Measurements from ENCODE around the gene MAGI1. TPM values are rescaled to one million over a fixed set of nuclear protein-coding genes. Genes with fewer than 3 reads are reported as not detected.

The MAGI1 gene
- total and polyA plus RNA-seq, 4 donors: 5.0 to 69.2 (median 28.5) TPM

GRCh38 chr3:65846936-65847335 lies 191.8 kb downstream of the MAGI1 start:
- no peak for DNase-seq
- 12 to 37% methylated on average over 1 of the region's 1 CpG for WGBS, 2 donors
- ATAC-seq (ENCODE audit: low FRiP score): no peak
- Histone ChIP-seq H3K27ac (ENCODE audit: low read depth in 1 of 2, low read length in 2 of 2) (no peak overlapping the region), H3K27me3 (ENCODE audit: control insufficient read depth in 1 of 2, insufficient read depth in 2 of 2, low read length in 1 of 2) (peaks cover 0 to 2% of the 10 kb centered on the region in 2 donors), H3K4me3 (ENCODE audit: low read length in 2 of 2) (no peak overlapping the region), H3K9me3 (ENCODE audit: control insufficient read depth, low read length) (no peaks in the 10 kb centered on the region), H3K4me1 (ENCODE audit: control insufficient read depth in 1 of 2, insufficient read depth in 2 of 2, low read length in 2 of 2) (no peaks in the 10 kb centered on the region), H3K36me3 (ENCODE audit: control insufficient read depth in 1 of 2, insufficient read depth in 2 of 2, low read length in 1 of 2) (no peaks in the 10 kb centered on the region)
- intact Hi-C loops (cut with DNase I): no loop called here

- Histone ChIP-seq H3K36me3 (ENCODE audit: control insufficient read depth in 1 of 2, insufficient read depth in 2 of 2, low read length in 1 of 2) (no peaks in the 10 kb centered on the region), H3K4me1 (ENCODE audit: control insufficient read depth in 1 of 2, insufficient read depth in 2 of 2, low read length in 2 of 2) (no peaks in the 10 kb centered on the region), H3K27me3 (ENCODE audit: control insufficient read depth in 1 of 2, insufficient read depth in 2 of 2, low read length in 1 of 2) (peaks cover 0 to 2% of the 10 kb centered on the region in 2 donors), H3K4me3 (ENCODE audit: low read length in 2 of 2) (no peak overlapping the region), H3K9me3 (ENCODE audit: control insufficient read depth, low read length) (no peaks in the 10 kb centered on the region), H3K27ac (ENCODE audit: low read depth in 1 of 2, low read length in 2 of 2) (no peak overlapping the region)
- DNase-seq: no peak
- intact Hi-C loops (cut with DNase I): no loop called here
- 5 to 8% methylated on average over 2 of the region's 2 CpGs for WGBS, 2 donors
- no peak for ATAC-seq (ENCODE audit: low FRiP score)
Observed at GRCh38 chr3:65844370-65844769, 194.3 kb downstream of the MAGI1 start.

- no peak overlapping the region for H3K27ac ChIP-seq (ENCODE audit: low read depth in 1 of 2, low read length in 2 of 2)
- H3K27me3 ChIP-seq (ENCODE audit: control insufficient read depth in 1 of 2, insufficient read depth in 2 of 2, low read length in 1 of 2): peaks cover 0 to 2% of the 10 kb centered on the region in 2 donors
- H3K4me1 ChIP-seq (ENCODE audit: control insufficient read depth in 1 of 2, insufficient read depth in 2 of 2, low read length in 2 of 2): no peaks in the 10 kb centered on the region
- no peaks in the 10 kb centered on the region for H3K9me3 ChIP-seq (ENCODE audit: control insufficient read depth, low read length)
- ATAC-seq (ENCODE audit: low FRiP score) (no peak), DNase-seq (no peak)
- no peaks in the 10 kb centered on the region for H3K36me3 ChIP-seq (ENCODE audit: control insufficient read depth in 1 of 2, insufficient read depth in 2 of 2, low read length in 1 of 2)
- no peak overlapping the region for H3K4me3 ChIP-seq (ENCODE audit: low read length in 2 of 2)
- intact Hi-C loops (cut with DNase I): no loop called here
- 94 to 97% methylated on average over 1 of the region's 1 CpG for WGBS, 2 donors
Observed at GRCh38 chr3:65843732-65844131, 195.0 kb downstream of the MAGI1 start.

GRCh38 chr3:65837604-65838003 lies 201.1 kb downstream of the MAGI1 start:
- Histone ChIP-seq H3K9me3 (ENCODE audit: control insufficient read depth, low read length) (no peaks in the 10 kb centered on the region), H3K27me3 (ENCODE audit: control insufficient read depth in 1 of 2, insufficient read depth in 2 of 2, low read length in 1 of 2) (no peaks in the 10 kb centered on the region), H3K36me3 (ENCODE audit: control insufficient read depth in 1 of 2, insufficient read depth in 2 of 2, low read length in 1 of 2) (no peaks in the 10 kb centered on the region), H3K27ac (ENCODE audit: low read depth in 1 of 2, low read length in 2 of 2) (no peak overlapping the region), H3K4me1 (ENCODE audit: control insufficient read depth in 1 of 2, insufficient read depth in 2 of 2, low read length in 2 of 2) (no peaks in the 10 kb centered on the region), H3K4me3 (ENCODE audit: low read length in 2 of 2) (no peak overlapping the region)
- ATAC-seq (ENCODE audit: low FRiP score) (no peak), DNase-seq (no peak)
- WGBS, 2 donors: 72 to 84% methylated on average over 4 of the region's 4 CpGs
- intact Hi-C loops (cut with DNase I): no loop called here

- ATAC-seq (ENCODE audit: low FRiP score): no peak
- Histone ChIP-seq H3K9me3 (ENCODE audit: control insufficient read depth, low read length) (no peaks in the 10 kb centered on the region), H3K4me1 (ENCODE audit: control insufficient read depth in 1 of 2, insufficient read depth in 2 of 2, low read length in 2 of 2) (peaks cover 3 to 5% of the 10 kb centered on the region in 2 donors), H3K36me3 (ENCODE audit: control insufficient read depth in 1 of 2, insufficient read depth in 2 of 2, low read length in 1 of 2) (no peaks in the 10 kb centered on the region), H3K4me3 (ENCODE audit: low read length in 2 of 2) (no peak overlapping the region), H3K27me3 (ENCODE audit: control insufficient read depth in 1 of 2, insufficient read depth in 2 of 2, low read length in 1 of 2) (no peaks in the 10 kb centered on the region), H3K27ac (ENCODE audit: low read depth in 1 of 2, low read length in 2 of 2) (no peak overlapping the region)
- WGBS, 2 donors: 93% methylated on average over 1 of the region's 1 CpG
- intact Hi-C loops (cut with DNase I): no loop called here
- DNase-seq: no peak
Observed at GRCh38 chr3:65836047-65836446, 202.7 kb downstream of the MAGI1 start.

GRCh38 chr3:65833761-65834505 lies 204.8 kb downstream of the MAGI1 start:
- no peak overlapping the region for H3K4me3 ChIP-seq (ENCODE audit: low read length in 2 of 2)
- ATAC-seq (ENCODE audit: low FRiP score): no peak
- no peaks in the 10 kb centered on the region for H3K9me3 ChIP-seq (ENCODE audit: control insufficient read depth, low read length)
- H3K4me1 ChIP-seq (ENCODE audit: control insufficient read depth in 1 of 2, insufficient read depth in 2 of 2, low read length in 2 of 2): peaks cover 3 to 5% of the 10 kb centered on the region in 2 donors
- H3K27ac ChIP-seq (ENCODE audit: low read depth in 1 of 2, low read length in 2 of 2): no peak overlapping the region
- intact Hi-C loops (cut with DNase I): loop anchor here (5.0 kb wide), 2 partner anchors 47 to 48 kb away; no protein-coding TSS in a partner anchor
- no peaks in the 10 kb centered on the region for H3K27me3 ChIP-seq (ENCODE audit: control insufficient read depth in 1 of 2, insufficient read depth in 2 of 2, low read length in 1 of 2)
- WGBS, 2 donors: 76 to 82% methylated on average over 2 of the region's 2 CpGs
- H3K36me3 ChIP-seq (ENCODE audit: control insufficient read depth in 1 of 2, insufficient read depth in 2 of 2, low read length in 1 of 2): no peaks in the 10 kb centered on the region
- no peak for DNase-seq

- no peak for ATAC-seq (ENCODE audit: low FRiP score)
- intact Hi-C loops (cut with DNase I): loop anchor here (5.0 kb wide), 2 partner anchors 45 to 50 kb away; no protein-coding TSS in a partner anchor
- 19 to 31% methylated on average over 3 of the region's 3 CpGs for WGBS, 2 donors
- Histone ChIP-seq H3K4me1 (ENCODE audit: control insufficient read depth in 1 of 2, insufficient read depth in 2 of 2, low read length in 2 of 2) (peaks cover 3 to 5% of the 10 kb centered on the region in 2 donors), H3K36me3 (ENCODE audit: control insufficient read depth in 1 of 2, insufficient read depth in 2 of 2, low read length in 1 of 2) (no peaks in the 10 kb centered on the region), H3K4me3 (ENCODE audit: low read length in 2 of 2) (no peak overlapping the region), H3K9me3 (ENCODE audit: control insufficient read depth, low read length) (no peaks in the 10 kb centered on the region), H3K27me3 (ENCODE audit: control insufficient read depth in 1 of 2, insufficient read depth in 2 of 2, low read length in 1 of 2) (no peaks in the 10 kb centered on the region), H3K27ac (ENCODE audit: low read depth in 1 of 2, low read length in 2 of 2) (peak overlapping the region in 1 of 2 donors; percentile 44)
- no peak for DNase-seq
Observed at GRCh38 chr3:65831733-65832425, 206.8 kb downstream of the MAGI1 start.

- 50% methylated on average over 6 of the region's 6 CpGs for WGBS, 2 donors
- ATAC-seq (ENCODE audit: low FRiP score) (no peak), DNase-seq (no peak)
- H3K27ac ChIP-seq (ENCODE audit: low read depth in 1 of 2, low read length in 2 of 2): no peak overlapping the region
- no peaks in the 10 kb centered on the region for H3K36me3 ChIP-seq (ENCODE audit: control insufficient read depth in 1 of 2, insufficient read depth in 2 of 2, low read length in 1 of 2)
- no peaks in the 10 kb centered on the region for H3K27me3 ChIP-seq (ENCODE audit: control insufficient read depth in 1 of 2, insufficient read depth in 2 of 2, low read length in 1 of 2)
- H3K4me1 ChIP-seq (ENCODE audit: control insufficient read depth in 1 of 2, insufficient read depth in 2 of 2, low read length in 2 of 2): peaks cover 3 to 5% of the 10 kb centered on the region in 2 donors
- H3K4me3 ChIP-seq (ENCODE audit: low read length in 2 of 2): no peak overlapping the region
- intact Hi-C loops (cut with DNase I): loop anchor here (5.0 kb wide), 2 partner anchors 44 to 51 kb away; no protein-coding TSS in a partner anchor
- H3K9me3 ChIP-seq (ENCODE audit: control insufficient read depth, low read length): no peaks in the 10 kb centered on the region
Observed at GRCh38 chr3:65830948-65831732, 207.6 kb downstream of the MAGI1 start.
